GM23338 (cell line): ENCODE data around the gene PNPT1. TPM values are rescaled to one million over a fixed set of nuclear protein-coding genes. Genes with fewer than 3 reads are reported as not detected.

ENCODE experiments used
- ATAC-seq: fragments of 200-7000 bp; cut with Tn5 transposase; 3 replicates; pipeline ENCODE4 v1.9.1; 2020
- DNase-seq: peaks from one replicate; pipeline ENCODE4 v3.0.0-alpha.2; 2015; ENCODE audit warnings: low spot score
- H2AFZ ChIP-seq: fragments of 200-600 bp; sonication (generic); 2 replicates; pipeline ENCODE4 v1.8.0; 2016; ENCODE audit warnings: antibody characterized with exemption, mild to moderate bottlenecking, moderate library complexity
- H3F3A ChIP-seq: fragments of 200-600 bp; sonication (generic); replicated peaks from 2 replicates; pipeline ENCODE4 v1.8.0; 2017; ENCODE audit warnings: antibody characterized with exemption, mixed run types, low read depth
- H3K27ac ChIP-seq: fragments of 200-600 bp; sonication (generic); 2 replicates; pipeline ENCODE4 v1.6.1; 2016; ENCODE audit warnings: low read depth
- H3K27me3 ChIP-seq: fragments of 200-600 bp; sonication (generic); 2 replicates; pipeline ENCODE4 v1.8.0; 2016; ENCODE audit warnings: mild to moderate bottlenecking, mixed run types, moderate library complexity; ENCODE audit not compliant: insufficient read depth
- H3K36me3 ChIP-seq: fragments of 200-600 bp; sonication (generic); 2 replicates; pipeline ENCODE4 v1.8.0; 2016; ENCODE audit warnings: mild to moderate bottlenecking; ENCODE audit not compliant: insufficient read depth
- H3K4me1 ChIP-seq: fragments of 200-600 bp; sonication (generic); 2 replicates; pipeline ENCODE4 v1.8.0; 2016; ENCODE audit warnings: mild to moderate bottlenecking, moderate library complexity; ENCODE audit not compliant: insufficient read depth
- H3K4me2 ChIP-seq: fragments of 200-600 bp; sonication (generic); 2 replicates; pipeline ENCODE4 v1.7.1; 2017; ENCODE audit warnings: mixed run types
- H3K4me3 ChIP-seq: fragments of 200-600 bp; sonication (generic); 2 replicates; pipeline ENCODE4 v1.6.1; 2016; ENCODE audit warnings: mixed run types
- H3K79me2 ChIP-seq: fragments of 200-600 bp; sonication (generic); replicated peaks from 2 replicates; pipeline ENCODE4 v1.8.0; 2017; ENCODE audit warnings: mild to moderate bottlenecking; ENCODE audit not compliant: insufficient read depth
- H3K9me2 ChIP-seq: fragments of 200-600 bp; sonication (generic); 2 replicates; pipeline ENCODE4 v1.8.0; 2017; ENCODE audit not compliant: insufficient read depth
- H4K20me1 ChIP-seq: fragments of 200-600 bp; sonication (generic); replicated peaks from 2 replicates; pipeline ENCODE4 v1.8.0; 2017; ENCODE audit warnings: mild to moderate bottlenecking; ENCODE audit not compliant: insufficient read depth
- H3K27ac Mint-ChIP-seq: 2 replicates; pipeline ENCODE4 v1.8.0; 2020; ENCODE audit warnings: inconsistent platforms, mild to moderate bottlenecking, moderate library complexity, mixed read lengths
- H3K27me3 Mint-ChIP-seq: 3 replicates; pipeline ENCODE4 v1.8.0; 2022; ENCODE audit warnings: low read depth, mild to moderate bottlenecking, moderate library complexity, mixed read lengths, inconsistent platforms; ENCODE audit not compliant: insufficient read depth, poor library complexity
- H3K36me3 Mint-ChIP-seq: 3 replicates; pipeline ENCODE4 v1.8.0; 2021; ENCODE audit warnings: low read depth, mild to moderate bottlenecking, inconsistent platforms, moderate library complexity, mixed read lengths
- H3K4me1 Mint-ChIP-seq: 3 replicates; pipeline ENCODE4 v1.8.0; 2020; ENCODE audit warnings: mild to moderate bottlenecking, inconsistent platforms, mixed read lengths
- H3K4me3 Mint-ChIP-seq: 3 replicates; pipeline ENCODE4 v1.8.0; 2021; ENCODE audit warnings: moderate library complexity, mild to moderate bottlenecking, inconsistent platforms, mixed read lengths
- H3K9me3 Mint-ChIP-seq: 3 replicates; pipeline ENCODE4 v1.8.0; 2020; ENCODE audit warnings: moderate library complexity, mild to moderate bottlenecking, inconsistent platforms, mixed read lengths
- CREB1 ChIP-seq: fragments of 250-450 bp; sonication (Bioruptor Pico); IDR thresholded peaks from 2 replicates; pipeline ENCODE4 v1.5.0; 2020; ENCODE audit warnings: low read depth, mild to moderate bottlenecking, moderate library complexity
- CTCF ChIP-seq, 2 experiments: fragments of 200-600 bp in 1 of 2; sonication (generic) in 1 of 2; conservative IDR thresholded peaks; 2 replicates each; pipeline versions ENCODE4 v1.5.1 to v1.6.1; 2016 to 2017; ENCODE audit warnings: antibody characterized with exemption in 2 of 2, low read depth in 2 of 2, mild to moderate bottlenecking in 2 of 2, moderate library complexity in 1 of 2
- ETS1 ChIP-seq: IDR thresholded peaks from 2 replicates; pipeline ENCODE4 v1.6.1; 2016; ENCODE audit warnings: antibody characterized with exemption
- EZH2 ChIP-seq: fragments of 200-600 bp; sonication (generic); IDR thresholded peaks from one replicate; pipeline ENCODE4 v1.8.0; 2017; ENCODE audit warnings: antibody characterized with exemption, mild to moderate bottlenecking, low read depth; ENCODE audit not compliant: unreplicated experiment
- EZH2phosphoT487 ChIP-seq: fragments of 200-600 bp; sonication (generic); IDR thresholded peaks from one replicate; pipeline ENCODE4 v1.8.1; 2018; ENCODE audit warnings: antibody characterized with exemption; ENCODE audit not compliant: unreplicated experiment
- JUNB ChIP-seq: IDR thresholded peaks from one replicate; pipeline ENCODE4 v1.6.1; 2016; ENCODE audit warnings: antibody characterized with exemption; ENCODE audit not compliant: unreplicated experiment
- NANOG ChIP-seq: IDR thresholded peaks from 2 replicates; pipeline ENCODE4 v1.6.1; 2016; ENCODE audit warnings: antibody characterized with exemption, borderline replicate concordance
- POLR2AphosphoS5 ChIP-seq: IDR thresholded peaks from 2 replicates; pipeline ENCODE4 v1.6.1; 2016; ENCODE audit warnings: antibody characterized with exemption, low read depth
- STAT1 ChIP-seq: IDR thresholded peaks from one replicate; pipeline ENCODE4 v1.6.1; 2016; ENCODE audit warnings: antibody characterized with exemption; ENCODE audit not compliant: unreplicated experiment
- ZNF462 ChIP-seq: fragments of 250-450 bp; sonication (Bioruptor Pico); IDR thresholded peaks from 2 replicates; pipeline ENCODE4 v1.5.0; 2020; ENCODE audit warnings: mild to moderate bottlenecking, moderate library complexity
- polyA plus RNA-seq: library from polyadenylated mRNA; unstranded; fragments of >200 nt; fragmentation: Nextera tagmentation; extraction: Ambion mirVana; gene quantifications from 2 replicates; pipeline ENCODE4 v1.2.1, GENCODE V29; 2016
- total RNA-seq: library from RNA; depleted of rRNA; stranded (reverse); fragments of >200 nt; shearing (Covaris generic); gene quantifications from 2 replicates; pipeline ENCODE4 v1.2.3, GENCODE V29; 2014

The PNPT1 gene
- total and polyA plus RNA-seq, 2 experiments from 2014 or later = 31.1 to 34.6 TPM

GRCh38 chr2:55617175-55618024, 76.2 kb downstream of the PNPT1 start, which contains the start of gene PPP4R3B:
PPP4R3B (minus strand) TSS chr2:55617622; CDS start chr2:55617285, 337 bp downstream.
- Histone ChIP-seq H3K4me1 (peaks cover 4% of the 10 kb centered on the region; the same call in 1 of the 2 replicates), H4K20me1 (peaks cover under 1% of the 10 kb centered on the region; the same call in 1 of the 2 replicates), H3K79me2 (peaks cover 73% of the 10 kb centered on the region), H3K27me3 (no peaks in the 10 kb centered on the region), H3F3A (no peaks in the 10 kb centered on the region), H3K4me2 (peak within 1 kb of the TSS; percentile 87), H3K27ac (peak within 1 kb of the TSS; percentile 95), H3K4me3 (peak within 1 kb of the TSS; percentile 91), H2AFZ (peak within 1 kb of the TSS; percentile 43; the same call in 1 of the 2 replicates), H3K36me3 (peaks cover 14% of the 10 kb centered on the region; the same call in 1 of the 2 replicates), H3K9me2 (no peaks in the 10 kb centered on the region)
- H3K27ac Mint-ChIP-seq = no peak within 1 kb of the TSS
- H3K4me1 Mint-ChIP-seq = peaks cover 16% of the 10 kb centered on the region; the same call in 2 of the 3 replicates
- TF ChIP-seq EZH2phosphoT487 (no peak), STAT1 (no peak), JUNB (no peak), CREB1 (peak; percentile 86), POLR2AphosphoS5 (peak; percentile 92), EZH2 (no peak), NANOG (no peak), ETS1 (peak; percentile 84), CTCF (conservative IDR thresholded peaks at IDR 0.05; ENCODE audit: low read depth in 2 of 2) (peak in 1 of 2 experiments; percentile 19; a peak in 1 of 4 replicates)
- DNase-seq = peak; percentile 99
- ATAC-seq = peak; percentile 90
- no peaks in the 10 kb centered on the region for H3K9me3 Mint-ChIP-seq
- peaks cover 1% of the 10 kb centered on the region for H3K27me3 Mint-ChIP-seq
- no peak within 1 kb of the TSS for H3K4me3 Mint-ChIP-seq
- H3K36me3 Mint-ChIP-seq = peaks cover 36% of the 10 kb centered on the region

- H3K9me2 ChIP-seq = no peaks in the 10 kb centered on the region
- H3K4me3 ChIP-seq = peak overlapping the region; percentile 91
- Mint-ChIP-seq H3K27me3 (peaks cover 4% of the 10 kb centered on the region), H3K36me3 (peaks cover 40% of the 10 kb centered on the region), H3K4me3 (no peak overlapping the region), H3K27ac (no peak overlapping the region), H3K4me1 (peaks cover 16% of the 10 kb centered on the region; the same call in 2 of the 3 replicates), H3K9me3 (no peaks in the 10 kb centered on the region)
- peak overlapping the region; percentile 43; the same call in 1 of the 2 replicates for H2AFZ ChIP-seq
- H3K27ac ChIP-seq = peak overlapping the region; percentile 95
- no peaks in the 10 kb centered on the region; the same call in 1 of the 2 replicates for H4K20me1 ChIP-seq
- peak; percentile 49 for DNase-seq
- no peaks in the 10 kb centered on the region for H3K27me3 ChIP-seq
- H3K36me3 ChIP-seq = peaks cover 16% of the 10 kb centered on the region; the same call in 1 of the 2 replicates
- H3K4me2 ChIP-seq = peak overlapping the region; percentile 78
- no peaks in the 10 kb centered on the region for H3F3A ChIP-seq
- ATAC-seq = peak; percentile 2
- H3K4me1 ChIP-seq = peaks cover 4% of the 10 kb centered on the region; the same call in 1 of the 2 replicates
- H3K79me2 ChIP-seq = peaks cover 79% of the 10 kb centered on the region
- TF ChIP-seq CREB1 = no peak
- no peak for TF ChIP-seq JUNB
- no peak for TF ChIP-seq ZNF462 (CRISPR knock-in tag)
- no peak for TF ChIP-seq NANOG
- TF ChIP-seq EZH2 = no peak
Measured at GRCh38 chr2:55616551-55617174, 77.0 kb downstream of the PNPT1 start.
